GM21786 (cell line): ENCODE data around the gene USP37.

ENCODE experiments used
- ATAC-seq: cut with Tn5 transposase; IDR thresholded peaks from one replicate; pipeline ENCODE4 v1.9.1; 2021; ENCODE audit not compliant: unreplicated experiment

USP37 gene

GRCh38 chr2:218405086-218405745 lies 162.9 kb downstream of the USP37 start:
- ATAC-seq = no peak

GRCh38 chr2:218404351-218405085 lies 163.6 kb downstream of the USP37 start:
- ATAC-seq = no peak

- ATAC-seq = no peak
Measured at GRCh38 chr2:218403810-218404209, 164.3 kb downstream of the USP37 start.

GRCh38 chr2:218402911-218403411 lies 165.2 kb downstream of the USP37 start:
- no peak for ATAC-seq

- ATAC-seq = no peak
Measured at GRCh38 chr2:218402491-218402901, 165.7 kb downstream of the USP37 start.

GRCh38 chr2:218401890-218402289 lies 166.3 kb downstream of the USP37 start:
- no peak for ATAC-seq

- no peak for ATAC-seq
Measured at GRCh38 chr2:218400930-218401881, 166.9 kb downstream of the USP37 start.
